ENCODE measurements around the gene SDHAF3. TPM values are rescaled to one million over a fixed set of nuclear protein-coding genes. Genes with fewer than 3 reads are reported as not detected.
"Not testable (repeated sequence)": the region's sequence is repeated elsewhere in the genome, so short reads cannot be mapped to it uniquely, and the experiment has no call there.

SDHAF3 gene
- total RNA-seq = 1 to 10 TPM; 8.6 to 9.9 TPM
- 10 to 100 TPM; 11.0 to 34.1 TPM for polyA plus RNA-seq

DNA sequence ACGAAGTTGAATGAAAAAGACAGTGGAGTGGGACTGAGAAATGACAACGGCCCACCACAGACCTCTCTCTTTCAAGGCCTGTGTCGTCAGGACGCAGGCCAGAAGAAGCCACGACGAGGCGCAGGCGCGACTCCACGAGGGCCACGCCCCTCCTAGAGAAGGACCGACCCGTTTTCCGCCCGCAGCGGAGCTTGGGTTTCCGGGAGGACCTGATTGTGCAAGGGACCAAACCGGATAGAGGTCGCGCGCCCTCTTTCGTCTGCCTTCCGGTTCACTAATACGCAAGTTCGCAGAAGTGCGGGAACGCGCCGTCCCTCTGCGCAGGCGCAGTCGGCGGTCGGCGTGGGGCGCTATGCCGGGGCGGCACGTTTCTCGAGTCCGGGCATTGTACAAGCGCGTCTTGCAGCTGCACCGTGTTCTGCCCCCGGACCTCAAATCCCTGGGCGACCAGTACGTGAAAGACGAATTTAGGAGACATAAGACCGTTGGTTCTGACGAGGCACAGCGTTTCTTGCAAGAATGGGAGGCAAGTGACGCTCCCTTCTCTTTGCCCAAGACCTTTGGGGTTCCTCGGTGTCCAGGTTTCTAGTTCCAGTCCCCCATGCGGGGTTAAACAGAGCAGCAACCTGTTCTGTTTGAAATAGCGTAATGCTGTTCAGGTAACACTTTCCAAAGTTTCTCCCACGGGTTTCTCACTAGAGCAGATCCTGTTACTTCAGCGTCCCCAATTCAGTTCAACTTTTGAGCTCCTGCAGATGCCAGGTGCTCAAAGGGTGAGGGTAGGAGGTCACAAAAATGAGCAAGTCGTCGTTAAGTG lies at the start of gene SDHAF3:
TSS of gene SDHAF3 (plus strand) at position 327 of the 817 bp plus-strand sequence. CDS start at position 353, 26 bp downstream.
- Histone ChIP-seq H3K9ac (ENCODE audit: low read depth in 1 of 2, low read length in 2 of 2) (peak within 1 kb of the TSS; percentile 85 to 93), H3K27ac (ENCODE audit: low read depth in 1 of 2, low read length in 2 of 2) (peak within 1 kb of the TSS; percentile 82 to 86), H3K4me3 (ENCODE audit: low read depth in 1 of 3, low read length in 3 of 3) (peak within 1 kb of the TSS; percentile 73 to 98 (median 85)), H3K36me3 (ENCODE audit: control insufficient read depth in 4 of 4, insufficient read depth in 3 of 4, low read depth in 1 of 4, low read length in 3 of 4) (no peaks in the 10 kb centered on the region), H3K9me3 (ENCODE audit: control insufficient read depth in 4 of 4, low read length in 3 of 4) (no peaks in the 10 kb centered on the region), H3K27me3 (ENCODE audit: control insufficient read depth in 4 of 4, insufficient read depth in 4 of 4, low read length in 3 of 4) (peaks cover 0 to 4% (median 0%) of the 10 kb centered on the region in 4 donors), H3K4me1 (ENCODE audit: control insufficient read depth in 4 of 4, insufficient read depth in 4 of 4, low read length in 3 of 4) (peaks cover 2 to 17% (median 10%) of the 10 kb centered on the region in 4 donors)
- WGBS = under 1% methylated on average over 59 of the region's 59 CpGs
- DNase-seq (ENCODE audit: low spot score) = peak; percentile 93
- TF ChIP-seq RXRA (IDR thresholded peaks at IDR 0.05) = peak; percentile 74 to 96
- TF ChIP-seq HNF4A (conservative IDR thresholded peaks at IDR 0.05) = peak in 1 of 2 donors; percentile 63
- TF ChIP-seq, protein P1, sequence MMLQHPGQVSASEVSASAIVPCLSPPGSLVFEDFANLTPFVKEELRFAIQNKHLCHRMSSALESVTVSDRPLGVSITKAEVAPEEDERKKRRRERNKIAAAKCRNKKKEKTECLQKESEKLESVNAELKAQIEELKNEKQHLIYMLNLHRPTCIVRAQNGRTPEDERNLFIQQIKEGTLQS (IDR thresholded peaks at IDR 0.05) = no peak
- TF ChIP-seq, protein P2, sequence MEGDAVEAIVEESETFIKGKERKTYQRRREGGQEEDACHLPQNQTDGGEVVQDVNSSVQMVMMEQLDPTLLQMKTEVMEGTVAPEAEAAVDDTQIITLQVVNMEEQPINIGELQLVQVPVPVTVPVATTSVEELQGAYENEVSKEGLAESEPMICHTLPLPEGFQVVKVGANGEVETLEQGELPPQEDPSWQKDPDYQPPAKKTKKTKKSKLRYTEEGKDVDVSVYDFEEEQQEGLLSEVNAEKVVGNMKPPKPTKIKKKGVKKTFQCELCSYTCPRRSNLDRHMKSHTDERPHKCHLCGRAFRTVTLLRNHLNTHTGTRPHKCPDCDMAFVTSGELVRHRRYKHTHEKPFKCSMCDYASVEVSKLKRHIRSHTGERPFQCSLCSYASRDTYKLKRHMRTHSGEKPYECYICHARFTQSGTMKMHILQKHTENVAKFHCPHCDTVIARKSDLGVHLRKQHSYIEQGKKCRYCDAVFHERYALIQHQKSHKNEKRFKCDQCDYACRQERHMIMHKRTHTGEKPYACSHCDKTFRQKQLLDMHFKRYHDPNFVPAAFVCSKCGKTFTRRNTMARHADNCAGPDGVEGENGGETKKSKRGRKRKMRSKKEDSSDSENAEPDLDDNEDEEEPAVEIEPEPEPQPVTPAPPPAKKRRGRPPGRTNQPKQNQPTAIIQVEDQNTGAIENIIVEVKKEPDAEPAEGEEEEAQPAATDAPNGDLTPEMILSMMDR (IDR thresholded peaks at IDR 0.05; ENCODE audit: low read depth, low read length, missing input control) = no peak
- no peak for TF ChIP-seq FOXA1 (IDR thresholded peaks at IDR 0.05)
- TF ChIP-seq NR2F2 (IDR thresholded peaks at IDR 0.05) = peak; percentile 91
- peak; percentile 40 to 72 for TF ChIP-seq EGR1 (IDR thresholded peaks at IDR 0.05; ENCODE audit: low read depth in 2 of 2)
- TF ChIP-seq, protein P3, sequence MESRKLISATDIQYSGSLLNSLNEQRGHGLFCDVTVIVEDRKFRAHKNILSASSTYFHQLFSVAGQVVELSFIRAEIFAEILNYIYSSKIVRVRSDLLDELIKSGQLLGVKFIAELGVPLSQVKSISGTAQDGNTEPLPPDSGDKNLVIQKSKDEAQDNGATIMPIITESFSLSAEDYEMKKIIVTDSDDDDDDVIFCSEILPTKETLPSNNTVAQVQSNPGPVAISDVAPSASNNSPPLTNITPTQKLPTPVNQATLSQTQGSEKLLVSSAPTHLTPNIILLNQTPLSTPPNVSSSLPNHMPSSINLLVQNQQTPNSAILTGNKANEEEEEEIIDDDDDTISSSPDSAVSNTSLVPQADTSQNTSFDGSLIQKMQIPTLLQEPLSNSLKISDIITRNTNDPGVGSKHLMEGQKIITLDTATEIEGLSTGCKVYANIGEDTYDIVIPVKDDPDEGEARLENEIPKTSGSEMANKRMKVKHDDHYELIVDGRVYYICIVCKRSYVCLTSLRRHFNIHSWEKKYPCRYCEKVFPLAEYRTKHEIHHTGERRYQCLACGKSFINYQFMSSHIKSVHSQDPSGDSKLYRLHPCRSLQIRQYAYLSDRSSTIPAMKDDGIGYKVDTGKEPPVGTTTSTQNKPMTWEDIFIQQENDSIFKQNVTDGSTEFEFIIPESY (IDR thresholded peaks at IDR 0.05) = peak; percentile 59
- TF ChIP-seq JUND (IDR thresholded peaks at IDR 0.05) = peak in 1 of 2 donors; percentile 10
- peak; percentile 91 for TF ChIP-seq YY1 (IDR thresholded peaks at IDR 0.05)
- TF ChIP-seq RAD21 (IDR thresholded peaks at IDR 0.05) = peak in 1 of 2 donors; percentile 17
- TF ChIP-seq TAF1 (conservative IDR thresholded peaks at IDR 0.05) = peak; percentile 63
- TF ChIP-seq GABPA (IDR thresholded peaks at IDR 0.05 in 1 of 2, conservative IDR thresholded peaks at IDR 0.05 in 1 of 2) = peak; percentile 94 to 98
- no peak for TF ChIP-seq FOXA2 (IDR thresholded peaks at IDR 0.05)
- TF ChIP-seq, protein P4, sequence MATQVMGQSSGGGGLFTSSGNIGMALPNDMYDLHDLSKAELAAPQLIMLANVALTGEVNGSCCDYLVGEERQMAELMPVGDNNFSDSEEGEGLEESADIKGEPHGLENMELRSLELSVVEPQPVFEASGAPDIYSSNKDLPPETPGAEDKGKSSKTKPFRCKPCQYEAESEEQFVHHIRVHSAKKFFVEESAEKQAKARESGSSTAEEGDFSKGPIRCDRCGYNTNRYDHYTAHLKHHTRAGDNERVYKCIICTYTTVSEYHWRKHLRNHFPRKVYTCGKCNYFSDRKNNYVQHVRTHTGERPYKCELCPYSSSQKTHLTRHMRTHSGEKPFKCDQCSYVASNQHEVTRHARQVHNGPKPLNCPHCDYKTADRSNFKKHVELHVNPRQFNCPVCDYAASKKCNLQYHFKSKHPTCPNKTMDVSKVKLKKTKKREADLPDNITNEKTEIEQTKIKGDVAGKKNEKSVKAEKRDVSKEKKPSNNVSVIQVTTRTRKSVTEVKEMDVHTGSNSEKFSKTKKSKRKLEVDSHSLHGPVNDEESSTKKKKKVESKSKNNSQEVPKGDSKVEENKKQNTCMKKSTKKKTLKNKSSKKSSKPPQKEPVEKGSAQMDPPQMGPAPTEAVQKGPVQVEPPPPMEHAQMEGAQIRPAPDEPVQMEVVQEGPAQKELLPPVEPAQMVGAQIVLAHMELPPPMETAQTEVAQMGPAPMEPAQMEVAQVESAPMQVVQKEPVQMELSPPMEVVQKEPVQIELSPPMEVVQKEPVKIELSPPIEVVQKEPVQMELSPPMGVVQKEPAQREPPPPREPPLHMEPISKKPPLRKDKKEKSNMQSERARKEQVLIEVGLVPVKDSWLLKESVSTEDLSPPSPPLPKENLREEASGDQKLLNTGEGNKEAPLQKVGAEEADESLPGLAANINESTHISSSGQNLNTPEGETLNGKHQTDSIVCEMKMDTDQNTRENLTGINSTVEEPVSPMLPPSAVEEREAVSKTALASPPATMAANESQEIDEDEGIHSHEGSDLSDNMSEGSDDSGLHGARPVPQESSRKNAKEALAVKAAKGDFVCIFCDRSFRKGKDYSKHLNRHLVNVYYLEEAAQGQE (IDR thresholded peaks at IDR 0.05) = peak; percentile 51
- no peak for TF ChIP-seq HNF4G (IDR thresholded peaks at IDR 0.05)
- TF ChIP-seq, protein P5, sequence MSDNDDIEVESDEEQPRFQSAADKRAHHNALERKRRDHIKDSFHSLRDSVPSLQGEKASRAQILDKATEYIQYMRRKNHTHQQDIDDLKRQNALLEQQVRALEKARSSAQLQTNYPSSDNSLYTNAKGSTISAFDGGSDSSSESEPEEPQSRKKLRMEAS (IDR thresholded peaks at IDR 0.05) = peak; percentile 96
- TF ChIP-seq SP1 (IDR thresholded peaks at IDR 0.05) = peak; percentile 85

DNA sequence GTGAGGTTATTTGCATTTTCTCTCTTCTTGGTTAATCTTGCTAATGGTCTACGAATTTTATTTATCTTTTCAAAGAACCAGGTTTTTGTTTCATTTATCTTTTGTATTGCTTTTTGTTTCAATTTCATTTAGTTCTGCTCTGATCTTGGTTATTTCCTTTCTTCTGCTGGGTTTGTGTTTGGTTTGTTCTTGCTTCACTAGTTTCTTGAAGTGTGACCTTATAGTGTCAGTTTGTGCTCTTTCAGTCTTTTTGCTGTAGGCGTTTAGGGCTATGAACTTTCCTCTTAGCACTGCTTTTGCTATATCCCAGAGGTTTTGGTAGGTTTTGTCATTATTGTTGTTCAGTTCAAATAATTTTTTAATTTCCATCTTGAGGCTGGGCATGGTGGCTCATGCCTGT lies 45.5 kb upstream of the SDHAF3 start:
- not testable (repeated sequence) for H3K9me3 ChIP-seq (ENCODE audit: control insufficient read depth in 4 of 4, low read length in 3 of 4); DNase-seq (ENCODE audit: low spot score); H3K4me3 ChIP-seq (ENCODE audit: low read depth in 1 of 3, low read length in 3 of 3); H3K27ac ChIP-seq (ENCODE audit: low read depth in 1 of 2, low read length in 2 of 2); H3K9ac ChIP-seq (ENCODE audit: low read depth in 1 of 2, low read length in 2 of 2); H3K36me3 ChIP-seq (ENCODE audit: control insufficient read depth in 4 of 4, insufficient read depth in 3 of 4, low read depth in 1 of 4, low read length in 3 of 4); H3K4me1 ChIP-seq (ENCODE audit: control insufficient read depth in 4 of 4, insufficient read depth in 4 of 4, low read length in 3 of 4); H3K27me3 ChIP-seq (ENCODE audit: control insufficient read depth in 4 of 4, insufficient read depth in 4 of 4, low read length in 3 of 4)
- WGBS = 47% methylated on average over 2 of the region's 2 CpGs
